Activated naive CD4-positive, alpha-beta T cell treated with anti-CD3 and anti-CD28 coated beads, Interleukin-2, amount 10 ng/mL, durations not matched to agents 7 days and 5 days (primary cell): ENCODE data around the gene ARMC12.

Experiments used
- CTCF ChIA-PET: fragments of 350-600 bp; sonication (Branson Sonifier 250); formaldehyde crosslinking; loops from one replicate; lab custom pipeline; 2021; ENCODE audit warnings: antibody characterized with exemption; lab: Charles Lee
- DNase-seq: peaks from one replicate; pipeline ENCODE4 v3.0.0-alpha.2; 2020
- H3K27ac Mint-ChIP-seq: one replicate; pipeline ENCODE4 v1.8.0; 2021; ENCODE audit warnings: mild to moderate bottlenecking, moderate library complexity, mixed read lengths
- H3K27me3 Mint-ChIP-seq: one replicate; pipeline ENCODE4 v1.8.0; 2021; ENCODE audit warnings: mild to moderate bottlenecking, mixed read lengths
- H3K36me3 Mint-ChIP-seq: one replicate; pipeline ENCODE4 v1.8.0; 2021; ENCODE audit warnings: mixed read lengths
- H3K4me1 Mint-ChIP-seq: one replicate; pipeline ENCODE4 v1.8.0; 2021; ENCODE audit warnings: mixed read lengths
- H3K4me3 Mint-ChIP-seq: one replicate; pipeline ENCODE4 v1.8.0; 2021; ENCODE audit warnings: mild to moderate bottlenecking, moderate library complexity, mixed read lengths
- H3K9me3 Mint-ChIP-seq: one replicate; pipeline ENCODE4 v1.8.0; 2021; ENCODE audit warnings: mixed read lengths

ARMC12 gene

GRCh38 chr6:35724059-35724458 is 12.8 kb upstream of the ARMC12 start:
- DNase-seq = peak; percentile 10
- Mint-ChIP-seq H3K9me3 (no peaks in the 10 kb centered on the region), H3K27me3 (no peaks in the 10 kb centered on the region), H3K27ac (no peak overlapping the region), H3K4me3 (no peak overlapping the region), H3K4me1 (peaks cover 79% of the 10 kb centered on the region), H3K36me3 (no peaks in the 10 kb centered on the region)
- CTCF ChIA-PET = no interaction called here

GRCh38 chr6:35724471-35724870 is 12.4 kb upstream of the ARMC12 start:
- no peaks in the 10 kb centered on the region for H3K36me3 Mint-ChIP-seq
- DNase-seq = peak; percentile 18
- H3K4me1 Mint-ChIP-seq = peaks cover 79% of the 10 kb centered on the region
- no peaks in the 10 kb centered on the region for H3K27me3 Mint-ChIP-seq
- H3K27ac Mint-ChIP-seq = no peak overlapping the region
- CTCF ChIA-PET = interaction anchor here (0.7 to 1.5 kb wide), 2 partner anchors 38 to 40 kb away, joined by 3 to 4 read pairs; no protein-coding TSS in a partner anchor
- H3K4me3 Mint-ChIP-seq = no peak overlapping the region
- no peaks in the 10 kb centered on the region for H3K9me3 Mint-ChIP-seq

GRCh38 chr6:35725081-35725708 is 11.6 kb upstream of the ARMC12 start:
- Mint-ChIP-seq H3K27me3 (no peaks in the 10 kb centered on the region), H3K27ac (peak overlapping the region; percentile 99), H3K4me3 (no peak overlapping the region), H3K36me3 (no peaks in the 10 kb centered on the region), H3K9me3 (no peaks in the 10 kb centered on the region), H3K4me1 (peaks cover 79% of the 10 kb centered on the region)
- CTCF ChIA-PET = interaction anchor here (0.7 to 1.5 kb wide), 3 partner anchors 8 to 40 kb away, joined by 3 to 5 read pairs (median 4); no protein-coding TSS in a partner anchor
- peak; percentile 9 for DNase-seq

- Mint-ChIP-seq H3K27me3 (no peaks in the 10 kb centered on the region), H3K36me3 (no peaks in the 10 kb centered on the region), H3K27ac (peak overlapping the region; percentile 99), H3K4me1 (peaks cover 79% of the 10 kb centered on the region), H3K9me3 (no peaks in the 10 kb centered on the region), H3K4me3 (peak overlapping the region; percentile 63)
- no peak for DNase-seq
- CTCF ChIA-PET = interaction anchor here (1.0 to 1.5 kb wide), 3 partner anchors 9 to 49 kb away, joined by 3 to 5 read pairs (median 4); no protein-coding TSS in a partner anchor
These were observed 11.0 kb upstream of the ARMC12 start for GRCh38 chr6:35725721-35726438.

- H3K27ac Mint-ChIP-seq = peak overlapping the region; percentile 99
- no peaks in the 10 kb centered on the region for H3K27me3 Mint-ChIP-seq
- H3K4me1 Mint-ChIP-seq = peaks cover 84% of the 10 kb centered on the region
- no peak for DNase-seq
- H3K9me3 Mint-ChIP-seq = no peaks in the 10 kb centered on the region
- CTCF ChIA-PET = interaction anchor here (0.7 to 1.5 kb wide), 8 partner anchors 8 to 91 kb away, joined by 3 to 5 read pairs (median 4); partner anchors contain the start of gene ARMC12
- H3K4me3 Mint-ChIP-seq = peak overlapping the region; percentile 63
- no peaks in the 10 kb centered on the region for H3K36me3 Mint-ChIP-seq
These were observed 9.4 kb upstream of the ARMC12 start for GRCh38 chr6:35727231-35727934.

GRCh38 chr6:35727935-35728682 is 8.7 kb upstream of the ARMC12 start:
- H3K27me3 Mint-ChIP-seq = no peaks in the 10 kb centered on the region
- H3K4me3 Mint-ChIP-seq = peak overlapping the region; percentile 63
- peaks cover 88% of the 10 kb centered on the region for H3K4me1 Mint-ChIP-seq
- no peaks in the 10 kb centered on the region for H3K9me3 Mint-ChIP-seq
- H3K27ac Mint-ChIP-seq = peak overlapping the region; percentile 99
- CTCF ChIA-PET = interaction anchor here (0.5 to 1.5 kb wide), 7 partner anchors 9 to 92 kb away, joined by 3 to 5 read pairs (median 3); partner anchors contain the start of gene ARMC12
- H3K36me3 Mint-ChIP-seq = no peaks in the 10 kb centered on the region
- peak; percentile 90 for DNase-seq

- no peaks in the 10 kb centered on the region for H3K27me3 Mint-ChIP-seq
- CTCF ChIA-PET = interaction anchor here (0.5 to 1.5 kb wide), 5 partner anchors 9 to 70 kb away, joined by 3 to 5 read pairs (median 4); no protein-coding TSS in a partner anchor
- peaks cover 91% of the 10 kb centered on the region for H3K4me1 Mint-ChIP-seq
- DNase-seq = peak; percentile 53
- H3K27ac Mint-ChIP-seq = peak overlapping the region; percentile 99
- H3K9me3 Mint-ChIP-seq = no peaks in the 10 kb centered on the region
- H3K36me3 Mint-ChIP-seq = no peaks in the 10 kb centered on the region
- H3K4me3 Mint-ChIP-seq = peak overlapping the region; percentile 63
These were observed 7.9 kb upstream of the ARMC12 start for GRCh38 chr6:35728683-35729678.

GRCh38 chr6:35729722-35730121 is 7.1 kb upstream of the ARMC12 start:
- no peak for DNase-seq
- H3K36me3 Mint-ChIP-seq = no peaks in the 10 kb centered on the region
- peaks cover 86% of the 10 kb centered on the region for H3K4me1 Mint-ChIP-seq
- no peaks in the 10 kb centered on the region for H3K9me3 Mint-ChIP-seq
- H3K4me3 Mint-ChIP-seq = no peak overlapping the region
- H3K27me3 Mint-ChIP-seq = no peaks in the 10 kb centered on the region
- peak overlapping the region; percentile 99 for H3K27ac Mint-ChIP-seq
- CTCF ChIA-PET = no interaction called here

- no peak for DNase-seq
- H3K9me3 Mint-ChIP-seq = no peaks in the 10 kb centered on the region
- H3K27me3 Mint-ChIP-seq = no peaks in the 10 kb centered on the region
- H3K4me3 Mint-ChIP-seq = peak overlapping the region; percentile 82
- H3K36me3 Mint-ChIP-seq = no peaks in the 10 kb centered on the region
- CTCF ChIA-PET = interaction anchor here (1.8 to 9.2 kb wide), 2 partner anchors 93 to 149 kb away, joined by 4 to 169 read pairs; no protein-coding TSS in a partner anchor
- H3K4me1 Mint-ChIP-seq = peaks cover 85% of the 10 kb centered on the region
- peak overlapping the region; percentile 99 for H3K27ac Mint-ChIP-seq
These were observed 6.0 kb upstream of the ARMC12 start for GRCh38 chr6:35730745-35731413.

GRCh38 chr6:35731414-35731735 is 5.5 kb upstream of the ARMC12 start:
- Mint-ChIP-seq H3K36me3 (no peaks in the 10 kb centered on the region), H3K27ac (peak overlapping the region; percentile 99), H3K4me3 (peak overlapping the region; percentile 82), H3K27me3 (no peaks in the 10 kb centered on the region), H3K4me1 (peaks cover 85% of the 10 kb centered on the region), H3K9me3 (no peaks in the 10 kb centered on the region)
- CTCF ChIA-PET = interaction anchor here (1.4 to 9.2 kb wide), 3 partner anchors 94 to 150 kb away, joined by 3 to 169 read pairs (median 4); no protein-coding TSS in a partner anchor
- peak; percentile 98 for DNase-seq

GRCh38 chr6:35731736-35732532 is 4.9 kb upstream of the ARMC12 start:
- Mint-ChIP-seq H3K36me3 (no peaks in the 10 kb centered on the region), H3K9me3 (no peaks in the 10 kb centered on the region), H3K27ac (peak overlapping the region; percentile 99), H3K4me1 (peaks cover 81% of the 10 kb centered on the region), H3K27me3 (no peaks in the 10 kb centered on the region), H3K4me3 (peak overlapping the region; percentile 82)
- CTCF ChIA-PET = interaction anchor here (0.7 to 9.2 kb wide), 9 partner anchors 13 to 150 kb away, joined by 3 to 169 read pairs (median 4); no protein-coding TSS in a partner anchor
- DNase-seq = peak; percentile 98
